Endodermal cell (in vitro differentiated cells): ENCODE results near the gene CFAP97D2. TPM values are rescaled to one million over a fixed set of nuclear protein-coding genes. Genes with fewer than 3 reads are reported as not detected.

Experiments
- DNase-seq: peaks from one replicate; pipeline ENCODE4 v3.0.0-alpha.2; 2017
- H3K27ac ChIP-seq: 2 replicates; pipeline ENCODE4 v1.5.1; 2013; ENCODE audit warnings: mild to moderate bottlenecking, low read depth, low read length, moderate library complexity
- H3K27me3 ChIP-seq: 2 replicates; pipeline ENCODE4 v1.6.1; 2013; ENCODE audit warnings: mild to moderate bottlenecking, low read length, moderate library complexity; ENCODE audit not compliant: insufficient read depth, control insufficient read depth, poor library complexity, severe bottlenecking
- H3K36me3 ChIP-seq: 2 replicates; pipeline ENCODE4 v1.7.0; 2013; ENCODE audit warnings: mild to moderate bottlenecking, low read length, moderate library complexity; ENCODE audit not compliant: control insufficient read depth, insufficient read depth
- H3K4me1 ChIP-seq: one replicate; pipeline ENCODE4 v1.7.0; 2013; ENCODE audit warnings: low read length; ENCODE audit not compliant: control insufficient read depth, insufficient read depth
- H3K4me3 ChIP-seq: 2 replicates; pipeline ENCODE4 v1.5.1; 2013; ENCODE audit warnings: mild to moderate bottlenecking, low read length, moderate library complexity
- H3K9ac ChIP-seq: 2 replicates; pipeline ENCODE4 v1.6.1; 2013; ENCODE audit warnings: mild to moderate bottlenecking, low read length, moderate library complexity; ENCODE audit not compliant: poor library complexity, severe bottlenecking; ENCODE audit errors: extremely low read depth
- H3K9me3 ChIP-seq: 2 replicates; pipeline ENCODE4 v1.6.1; 2013; ENCODE audit warnings: mild to moderate bottlenecking, low read length, moderate library complexity; ENCODE audit not compliant: control insufficient read depth
- H3K27ac Mint-ChIP-seq: 2 replicates; pipeline ENCODE4 v1.8.0; 2020; ENCODE audit warnings: mixed read lengths
- H3K27me3 Mint-ChIP-seq: 2 replicates; pipeline ENCODE4 v1.8.0; 2021; ENCODE audit warnings: mild to moderate bottlenecking, mixed read lengths; ENCODE audit not compliant: insufficient read depth
- H3K36me3 Mint-ChIP-seq: 2 replicates; pipeline ENCODE4 v1.8.0; 2020; ENCODE audit warnings: low read depth, mixed read lengths
- H3K4me1 Mint-ChIP-seq: 2 replicates; pipeline ENCODE4 v1.8.0; 2020; ENCODE audit warnings: mixed read lengths
- H3K4me3 Mint-ChIP-seq: 2 replicates; pipeline ENCODE4 v1.8.0; 2020; ENCODE audit warnings: mild to moderate bottlenecking, moderate library complexity, mixed read lengths
- H3K9me3 Mint-ChIP-seq: 2 replicates; pipeline ENCODE4 v1.8.0; 2020; ENCODE audit warnings: mild to moderate bottlenecking, mixed read lengths
- WGBS, 2 experiments: methylation state at CpG; one replicate each; pipeline versions ENCODE4 v1.1.5 to v1.1.7; 2013; ENCODE audit warnings: missing lambda C conversion rate in 2 of 2, mixed read lengths in 1 of 2; ENCODE audit not compliant: insufficient coverage in 1 of 2, insufficient read length in 1 of 2; 5-methylcytosine and 5-hydroxymethylcytosine counted together
- total RNA-seq, 2 donors: library from RNA; stranded (reverse); fragmentation: NEBNext Ultra II Directional in 1 of 2; extraction: Animal tissue kit (Norgen Biotek cat#: 25700) in 1 of 2; gene quantifications; 2 replicates in 1 of 2; 3 replicates in 1 of 2; pipeline ENCODE4 v1.2.1, GENCODE V29; 2021
- TF ChIP-seq, protein P1 (sequence below): fragments of 200-600 bp; sonication (generic); conservative IDR thresholded peaks from 2 replicates; pipeline ENCODE4 v1.5.0; 2021; ENCODE audit warnings: antibody characterized with exemption, mild to moderate bottlenecking

CFAP97D2 gene
- total RNA-seq, 2 donors from 2014 or later, result not detected

DNA sequence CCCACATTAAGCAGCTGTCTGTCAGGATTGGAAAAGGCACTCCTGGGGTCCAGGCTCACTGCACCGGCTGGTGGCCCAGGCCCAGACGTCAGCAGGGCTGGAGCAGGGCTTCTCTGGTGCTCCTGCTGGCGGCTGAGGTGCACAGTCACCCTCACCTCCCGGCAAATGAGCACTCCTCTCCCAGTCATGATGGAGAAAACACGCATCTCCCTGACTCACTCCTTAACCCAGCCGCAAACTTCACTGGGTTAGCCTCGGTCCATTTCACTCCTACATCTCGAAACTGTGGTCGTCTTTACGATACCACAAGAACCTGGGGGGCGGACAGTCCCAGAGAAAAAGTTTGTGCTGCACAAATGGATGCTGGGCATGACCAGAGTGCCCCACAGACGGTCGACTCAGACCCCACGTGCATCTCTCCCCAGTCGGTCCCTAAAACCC lies 43.3 kb upstream of the CFAP97D2 start:
- H3K27me3 Mint-ChIP-seq, result peaks cover 2% of the 10 kb centered on the region
- TF ChIP-seq, protein P1, sequence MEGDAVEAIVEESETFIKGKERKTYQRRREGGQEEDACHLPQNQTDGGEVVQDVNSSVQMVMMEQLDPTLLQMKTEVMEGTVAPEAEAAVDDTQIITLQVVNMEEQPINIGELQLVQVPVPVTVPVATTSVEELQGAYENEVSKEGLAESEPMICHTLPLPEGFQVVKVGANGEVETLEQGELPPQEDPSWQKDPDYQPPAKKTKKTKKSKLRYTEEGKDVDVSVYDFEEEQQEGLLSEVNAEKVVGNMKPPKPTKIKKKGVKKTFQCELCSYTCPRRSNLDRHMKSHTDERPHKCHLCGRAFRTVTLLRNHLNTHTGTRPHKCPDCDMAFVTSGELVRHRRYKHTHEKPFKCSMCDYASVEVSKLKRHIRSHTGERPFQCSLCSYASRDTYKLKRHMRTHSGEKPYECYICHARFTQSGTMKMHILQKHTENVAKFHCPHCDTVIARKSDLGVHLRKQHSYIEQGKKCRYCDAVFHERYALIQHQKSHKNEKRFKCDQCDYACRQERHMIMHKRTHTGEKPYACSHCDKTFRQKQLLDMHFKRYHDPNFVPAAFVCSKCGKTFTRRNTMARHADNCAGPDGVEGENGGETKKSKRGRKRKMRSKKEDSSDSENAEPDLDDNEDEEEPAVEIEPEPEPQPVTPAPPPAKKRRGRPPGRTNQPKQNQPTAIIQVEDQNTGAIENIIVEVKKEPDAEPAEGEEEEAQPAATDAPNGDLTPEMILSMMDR, result peak; percentile 52
- no peaks in the 10 kb centered on the region for H3K36me3 Mint-ChIP-seq
- no peak overlapping the region for H3K27ac Mint-ChIP-seq
- Histone ChIP-seq H3K9ac (no peak overlapping the region), H3K4me3 (no peak overlapping the region), H3K4me1 (peaks cover 3% of the 10 kb centered on the region), H3K27me3 (peaks cover 6% of the 10 kb centered on the region), H3K27ac (no peak overlapping the region), H3K36me3 (no peaks in the 10 kb centered on the region), H3K9me3 (no peaks in the 10 kb centered on the region)
- WGBS, 2 experiments, result 89 to 93% methylated on average over 15 of the region's 15 CpGs
- peak; percentile 70 for DNase-seq
- H3K9me3 Mint-ChIP-seq, result no peaks in the 10 kb centered on the region
- no peak overlapping the region for H3K4me3 Mint-ChIP-seq
- peaks cover 22% of the 10 kb centered on the region for H3K4me1 Mint-ChIP-seq

DNA sequence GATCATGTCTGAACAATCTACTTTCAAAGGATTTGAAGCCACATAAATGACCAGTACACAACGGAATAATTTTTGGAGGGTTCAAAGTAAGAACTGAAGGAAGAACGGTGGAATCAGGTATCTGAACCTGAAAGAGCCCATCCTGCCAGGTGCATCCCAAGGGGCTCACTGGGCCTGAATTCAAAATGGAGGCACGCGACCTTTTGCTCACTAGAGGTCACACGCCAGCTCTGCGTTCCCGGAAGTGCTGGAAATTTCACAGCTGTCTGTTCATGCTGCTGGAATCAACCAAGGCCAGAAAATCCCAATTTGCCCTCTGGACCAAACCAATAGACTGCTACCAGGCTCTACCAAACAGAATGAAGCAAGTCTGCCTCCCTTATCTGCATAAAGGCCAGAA lies 42.5 kb upstream of the CFAP97D2 start:
- H3K9ac ChIP-seq, result no peak overlapping the region
- no peak overlapping the region for H3K4me3 ChIP-seq
- no peak overlapping the region for H3K4me3 Mint-ChIP-seq
- H3K27me3 Mint-ChIP-seq, result peaks cover 2% of the 10 kb centered on the region
- DNase-seq, result no peak
- 92 to 95% methylated on average over 7 of the region's 7 CpGs for WGBS, 2 experiments
- H3K27me3 ChIP-seq, result peaks cover 2% of the 10 kb centered on the region
- H3K4me1 ChIP-seq, result no peaks in the 10 kb centered on the region
- no peak overlapping the region for H3K27ac ChIP-seq
- peaks cover 14% of the 10 kb centered on the region for H3K4me1 Mint-ChIP-seq
- H3K9me3 ChIP-seq, result no peaks in the 10 kb centered on the region
- TF ChIP-seq, protein P1, result no peak
- no peaks in the 10 kb centered on the region for H3K9me3 Mint-ChIP-seq
- no peaks in the 10 kb centered on the region for H3K36me3 ChIP-seq
- H3K27ac Mint-ChIP-seq, result no peak overlapping the region
- H3K36me3 Mint-ChIP-seq, result no peaks in the 10 kb centered on the region

DNA sequence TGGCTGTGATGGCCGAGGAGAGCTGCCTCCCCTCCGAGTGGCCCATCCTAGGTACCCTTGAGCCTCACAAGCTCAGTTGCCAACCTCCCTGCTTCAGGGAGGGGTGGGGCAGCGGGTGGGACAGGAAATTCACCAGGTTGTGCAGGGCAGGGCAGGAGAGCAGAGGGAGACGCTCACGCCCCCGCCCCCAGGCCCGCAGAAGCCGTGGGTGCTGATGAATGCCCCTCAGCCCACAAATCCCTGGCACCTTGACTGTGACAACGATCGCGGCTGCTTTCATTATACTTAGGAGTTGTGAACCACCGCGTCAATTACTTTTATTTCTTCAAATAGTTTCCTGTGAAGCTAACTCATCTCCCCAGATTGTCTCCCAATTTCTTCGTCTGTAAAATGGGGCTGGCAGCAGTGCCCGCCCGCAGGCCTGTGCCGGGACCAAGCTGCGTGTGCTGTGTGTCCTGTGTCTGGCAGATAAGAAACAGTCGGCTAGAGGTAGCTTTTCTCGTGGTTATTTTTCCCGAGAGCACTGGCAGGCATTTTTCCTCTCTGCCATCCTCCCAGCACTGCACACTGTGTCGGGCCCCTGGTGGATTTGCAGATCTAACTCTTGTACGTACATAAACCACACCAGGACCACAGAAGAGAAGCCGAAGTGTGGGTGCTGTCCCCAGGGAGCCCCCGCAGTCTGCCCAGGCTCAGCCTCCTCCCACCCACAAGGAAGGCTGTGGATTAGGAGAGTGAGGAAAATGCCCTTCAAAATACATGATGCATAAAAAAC lies 38.7 kb upstream of the CFAP97D2 start:
- Histone ChIP-seq H3K4me1 (no peaks in the 10 kb centered on the region), H3K27ac (peak overlapping the region; percentile 34), H3K9me3 (no peaks in the 10 kb centered on the region), H3K27me3 (no peaks in the 10 kb centered on the region), H3K36me3 (no peaks in the 10 kb centered on the region), H3K9ac (no peak overlapping the region), H3K4me3 (no peak overlapping the region)
- Mint-ChIP-seq H3K27me3 (no peaks in the 10 kb centered on the region), H3K4me1 (no peaks in the 10 kb centered on the region), H3K9me3 (no peaks in the 10 kb centered on the region), H3K4me3 (no peak overlapping the region), H3K27ac (no peak overlapping the region), H3K36me3 (no peaks in the 10 kb centered on the region)
- no peak for DNase-seq
- TF ChIP-seq, protein P1, result no peak
- 89 to 91% methylated on average over 13 to 25 of the region's 25 CpGs for WGBS, 2 experiments
